ENCODE data around the gene SPINK13.

GRCh38 chr5:148268566-148268965 lies at the start of gene SPINK13:
- no peak for TF ChIP-seq SUZ12 (IDR thresholded peaks at IDR 0.05; ENCODE audit: extremely low read depth, insufficient read depth, insufficient read length)
- TF ChIP-seq YY1 (IDR thresholded peaks at IDR 0.05; ENCODE audit: insufficient read depth, insufficient read length) = no peak
- TF ChIP-seq ZNF274 (IDR thresholded peaks at IDR 0.05; ENCODE audit: low read depth, low read length) = no peak

All from NT2/D1 (cell line).